DMS79 treated with DMSO at 0.1 percent for 48 hours (cell line): ENCODE results near the gene SBNO2.

Experiments used
- DNase-seq: peaks from one replicate; lab custom pipeline; 2025; lab: John Stamatoyannopoulos, UW

The SBNO2 gene

DNA sequence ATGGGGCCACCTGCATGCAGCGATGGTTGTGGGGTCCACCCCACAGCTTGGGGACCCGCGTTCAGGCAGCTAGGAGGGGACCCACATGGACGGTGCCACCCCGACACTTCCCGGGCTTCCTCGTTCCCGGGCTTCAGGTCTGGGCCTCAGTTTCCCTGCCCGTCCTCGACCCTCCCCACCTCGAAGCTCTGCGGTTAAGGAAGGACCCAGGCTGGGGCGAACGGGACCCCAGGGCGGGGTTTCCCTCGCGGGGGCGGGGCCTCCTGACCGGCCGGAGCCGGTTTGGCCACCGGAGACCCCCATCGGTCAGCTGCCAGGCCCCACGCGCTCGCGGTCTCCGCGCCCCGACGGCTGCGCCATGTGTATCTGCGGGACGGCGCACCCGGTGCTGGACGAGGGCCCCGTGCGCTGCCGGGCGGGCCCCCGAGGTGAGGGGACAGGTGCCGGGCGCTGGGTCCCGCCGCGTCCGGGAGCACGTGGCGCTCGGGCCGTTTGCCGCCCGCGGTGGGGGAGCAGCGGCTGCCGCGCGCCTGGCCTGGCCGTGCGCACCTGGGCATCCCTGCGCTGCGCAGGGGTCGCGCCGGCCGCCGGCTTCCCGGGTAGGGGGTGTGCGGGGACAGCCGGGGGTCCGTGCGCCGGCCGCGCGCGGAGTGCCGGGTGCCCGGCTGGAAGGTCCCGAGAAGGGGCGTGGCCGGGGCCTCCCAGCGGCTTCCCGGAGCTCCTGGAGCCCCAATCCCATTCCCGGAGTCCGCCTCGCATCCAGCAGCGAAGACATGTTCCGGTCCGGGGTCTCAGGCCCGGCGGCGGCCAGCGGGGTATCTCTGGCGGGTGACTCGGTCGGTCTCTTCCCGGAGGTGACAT, 102.9 kb downstream of the SBNO2 start:
- DNase-seq: no peak

DNA sequence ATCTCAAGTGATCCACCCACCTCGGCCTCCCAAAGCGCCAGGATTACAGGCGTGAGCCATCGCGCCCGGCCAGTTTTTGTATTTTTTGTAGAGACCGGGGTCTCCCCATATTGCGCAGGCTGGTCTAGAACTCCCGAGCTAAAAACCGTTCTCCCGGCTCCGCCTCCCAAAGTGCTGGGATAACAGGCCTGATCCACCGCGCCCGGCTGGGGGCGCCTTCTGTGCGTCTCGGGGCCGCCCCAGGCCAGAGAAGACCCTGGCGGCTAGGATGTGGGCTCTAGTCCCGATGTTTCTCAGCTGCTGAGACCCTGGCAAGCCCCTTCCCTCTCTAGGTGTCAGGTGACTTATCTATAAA, 103.5 kb downstream of the SBNO2 start:
- DNase-seq: no peak

DNA sequence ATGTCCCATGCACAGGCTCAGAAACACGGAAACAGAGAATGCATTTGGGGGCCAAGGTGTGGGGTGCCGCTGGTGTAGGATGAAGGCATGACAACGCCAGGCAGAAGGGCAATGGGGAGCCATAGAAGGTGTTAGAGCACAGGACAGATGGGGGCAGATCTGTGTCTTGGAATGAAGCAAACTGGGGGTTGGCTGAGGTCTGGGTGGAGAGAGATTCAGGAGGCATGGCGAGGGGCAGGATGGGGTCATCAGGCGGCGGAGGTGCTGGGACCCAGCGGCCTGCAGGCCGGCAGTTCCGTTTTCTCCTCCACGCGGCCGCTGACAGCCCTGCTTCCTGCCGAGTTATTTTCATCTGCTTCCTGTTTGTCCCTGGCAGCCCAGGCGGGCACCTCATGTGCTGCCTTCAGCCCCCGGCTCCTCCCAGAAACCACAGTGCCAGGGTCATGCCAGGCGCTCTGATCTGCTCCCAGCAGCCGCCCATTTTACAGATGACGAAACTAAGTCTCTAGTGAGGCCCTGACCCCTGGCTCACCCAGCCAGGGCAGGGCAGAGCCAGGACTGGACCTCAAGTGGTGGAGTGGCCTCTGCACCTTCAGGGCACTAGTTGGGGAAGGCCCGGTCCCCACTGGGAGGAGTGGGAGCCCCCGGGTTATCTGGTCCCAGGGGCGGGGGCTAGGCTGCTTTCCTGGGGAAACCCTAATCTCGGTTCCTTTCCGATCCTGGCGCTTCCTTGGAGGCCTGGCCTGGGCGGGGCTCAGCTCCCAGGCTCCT, 104.9 kb downstream of the SBNO2 start:
- no peak for DNase-seq

- no peak for DNase-seq
Measured at GRCh38 chr19:1068009-1069001, 105.8 kb downstream of the SBNO2 start.

- no peak for DNase-seq
Measured at GRCh38 chr19:1067341-1067957, 106.6 kb downstream of the SBNO2 start.

DNA sequence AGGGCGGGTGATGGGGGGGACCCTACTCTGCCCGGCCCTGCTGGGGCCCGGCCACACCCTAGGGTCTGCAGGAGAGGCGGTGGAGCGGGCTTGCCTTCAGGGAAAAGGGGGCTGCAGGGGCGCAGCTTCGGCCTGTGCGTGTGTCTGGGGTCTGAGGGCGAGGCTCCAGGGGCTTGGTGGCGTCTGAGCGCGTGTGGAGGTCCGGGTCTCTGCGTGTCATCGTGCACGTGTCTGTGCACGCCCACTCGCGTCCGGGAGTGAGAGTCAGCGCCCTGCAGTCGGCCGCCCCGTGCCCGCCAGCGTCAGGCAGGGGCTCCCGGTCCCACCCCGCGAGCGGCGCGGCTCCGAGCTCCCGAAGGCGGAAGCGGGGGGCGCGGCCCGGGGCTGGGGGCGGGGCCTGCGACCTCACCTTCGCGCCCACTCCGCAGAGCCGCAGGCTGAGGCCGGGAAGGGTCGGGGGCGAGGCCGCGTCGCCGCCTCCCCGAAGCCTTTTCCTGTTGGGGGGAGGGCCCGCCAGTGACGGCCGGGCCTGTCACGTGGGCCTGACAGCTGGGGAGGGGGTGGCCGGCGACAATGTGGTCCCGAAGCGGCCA, 107.2 kb downstream of the SBNO2 start, which contains the start of gene ARHGAP45:
TSS of gene ARHGAP45 (plus strand) at position 420 of the 593 bp plus-strand sequence. CDS start 239 bp downstream, outside the sequence.
- DNase-seq: no peak

DNA sequence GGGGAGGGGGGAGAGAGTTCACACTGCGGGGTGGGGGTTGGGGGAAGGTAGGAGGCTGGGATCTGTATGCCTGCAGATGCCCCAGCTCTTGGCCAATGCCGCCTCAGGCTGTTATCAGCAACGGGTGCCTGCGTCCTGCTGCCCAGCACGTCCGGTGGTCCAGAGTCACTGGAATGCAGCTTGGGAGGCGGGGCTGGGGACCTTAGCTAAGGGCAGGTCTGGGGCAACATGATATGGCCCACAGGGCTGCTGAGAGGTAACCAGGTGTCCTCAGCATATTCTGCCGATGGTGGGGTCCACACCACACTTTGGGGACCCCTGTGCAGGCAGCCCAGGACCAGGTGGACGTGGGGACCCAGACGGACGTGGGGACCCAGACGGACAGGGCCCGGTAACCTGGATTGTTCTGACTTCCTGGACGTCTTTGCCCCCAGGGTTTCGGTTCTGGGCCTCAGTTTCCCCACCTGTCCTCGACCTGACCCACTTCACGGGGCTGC, 107.8 kb downstream of the SBNO2 start:
- no peak for DNase-seq

DNA sequence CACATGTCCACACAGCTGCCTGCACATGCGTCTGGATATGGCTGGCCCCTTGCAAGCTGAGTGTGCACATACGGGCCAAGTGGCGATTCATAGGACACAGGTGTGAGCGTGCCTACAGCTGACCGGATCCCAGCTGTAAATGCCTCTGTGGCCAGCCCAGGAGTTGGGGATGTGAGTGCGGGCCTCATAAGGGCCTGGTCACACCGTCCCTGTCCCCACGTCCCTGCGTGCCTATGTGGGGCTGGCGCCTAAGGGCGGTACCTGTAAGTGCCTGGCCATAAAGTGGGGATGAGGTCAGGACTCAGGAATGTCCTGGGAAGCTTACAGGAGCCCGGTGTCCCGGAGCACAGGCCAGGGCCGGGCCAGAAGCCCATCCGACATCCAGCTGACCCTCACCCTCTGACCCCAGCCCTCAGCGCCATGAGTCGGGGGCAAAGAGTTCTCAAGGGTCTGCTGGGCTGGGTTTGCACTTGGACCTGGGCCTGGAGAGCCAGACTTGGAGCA, 108.4 kb downstream of the SBNO2 start:
- no peak for DNase-seq

GRCh38 chr19:1064661-1065605, 109.1 kb downstream of the SBNO2 start:
- peak; percentile 34 for DNase-seq

DNA sequence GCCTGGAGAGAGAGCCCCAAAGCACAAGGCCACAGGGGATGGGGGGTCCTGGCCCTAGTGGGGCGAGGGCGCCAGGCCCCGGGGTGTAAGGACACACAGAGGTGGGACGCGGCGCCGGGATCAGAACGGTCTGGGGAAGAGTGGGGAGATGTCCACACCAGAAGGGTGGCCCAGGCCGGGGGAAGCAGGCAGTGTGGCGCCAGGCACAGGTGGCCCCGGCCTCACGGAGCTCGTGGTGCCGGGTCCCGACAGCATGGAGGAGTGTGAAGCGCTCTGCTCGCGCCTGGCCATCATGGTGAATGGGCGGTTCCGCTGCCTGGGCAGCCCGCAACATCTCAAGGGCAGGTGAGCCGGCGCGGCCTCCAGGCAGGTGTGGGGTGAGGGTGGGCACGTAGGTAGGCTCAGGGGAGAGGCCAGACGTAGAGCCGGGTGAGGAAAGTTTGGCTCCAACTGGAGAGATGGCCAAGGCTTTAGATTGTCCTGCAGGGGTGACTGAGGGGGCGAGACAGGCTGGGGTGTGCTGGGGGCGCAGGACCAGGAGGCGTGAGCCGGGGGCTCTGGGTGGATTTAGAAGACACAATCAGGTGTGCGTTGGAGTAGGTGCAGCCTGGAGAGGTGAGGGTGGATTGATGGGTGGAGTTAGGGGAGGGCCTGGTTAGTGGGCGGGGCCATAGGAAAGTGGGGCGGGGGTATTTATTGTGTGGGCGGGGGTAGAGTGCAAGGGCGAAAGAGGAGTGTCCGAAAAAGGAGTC, 110.0 kb downstream of the SBNO2 start:
- no peak for DNase-seq

- no peak for DNase-seq
Measured at GRCh38 chr19:1063030-1063908, 110.8 kb downstream of the SBNO2 start.

DNA sequence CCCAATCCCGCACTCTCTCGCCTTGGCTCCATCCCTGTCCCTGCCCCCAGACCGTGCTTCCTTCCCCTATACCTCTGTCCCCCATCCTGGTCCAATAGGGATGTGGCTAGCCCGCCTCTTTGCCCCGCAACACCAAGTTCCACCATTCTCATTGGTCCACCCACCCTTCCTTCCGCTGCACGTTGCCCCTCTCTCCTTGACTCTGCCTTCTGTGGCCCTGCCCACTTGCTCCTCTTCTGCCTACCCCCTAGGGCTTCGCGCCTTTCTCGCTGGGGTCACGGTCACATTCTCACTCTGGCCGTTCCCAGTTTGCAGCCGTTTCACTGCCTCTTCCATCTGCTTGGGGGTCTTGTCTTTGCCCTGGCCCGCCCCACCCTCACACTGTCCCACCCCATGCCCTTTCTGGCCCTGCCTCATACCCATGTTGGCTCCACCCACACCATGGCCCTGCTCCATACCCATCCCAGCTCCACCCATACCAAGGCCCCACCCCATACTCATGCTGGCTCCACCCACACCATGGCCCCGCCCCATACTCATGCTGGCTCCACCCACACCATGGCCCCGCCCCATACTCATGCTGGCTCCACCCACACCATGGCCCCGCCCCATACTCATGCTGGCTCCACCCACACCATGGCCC, 111.6 kb downstream of the SBNO2 start:
- no peak for DNase-seq

DNA sequence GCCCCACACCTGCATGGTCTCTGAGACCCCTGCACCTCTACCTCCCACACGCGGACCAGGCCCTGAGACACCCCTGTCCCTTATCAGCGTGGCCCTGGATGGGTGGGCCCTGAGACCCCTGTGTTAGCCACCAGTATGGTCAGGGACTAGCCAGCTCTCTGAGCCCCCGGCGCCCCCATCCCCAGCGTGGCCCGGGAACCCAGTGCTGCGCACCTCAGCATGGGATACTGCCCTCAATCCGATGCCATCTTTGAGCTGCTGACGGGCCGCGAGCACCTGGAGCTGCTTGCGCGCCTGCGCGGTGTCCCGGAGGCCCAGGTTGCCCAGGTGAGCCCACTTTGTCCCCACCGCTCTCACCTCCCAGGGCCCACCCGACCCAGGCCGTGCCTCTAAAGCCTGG, 112.1 kb downstream of the SBNO2 start:
- no peak for DNase-seq

- no peak for DNase-seq
Measured at GRCh38 chr19:1060689-1061088, 113.4 kb downstream of the SBNO2 start.

GRCh38 chr19:1058112-1058511, 116.0 kb downstream of the SBNO2 start:
- no peak for DNase-seq
